Fibroblast of pulmonary artery (primary cell): ENCODE results near the gene TMEM218.
A peak's percentile ranks its signal among the peaks of the same experiment; 100 is the strongest.

Source experiments
- DNase-seq: peaks from one replicate; pipeline ENCODE4 v3.0.0-alpha.2; 2010; ENCODE audit warnings: low read depth
- H3K4me3 ChIP-seq: replicated peaks from 2 replicates; pipeline ENCODE4 v1.5.1; 2011; ENCODE audit warnings: low read depth, mild to moderate bottlenecking, control low read depth, low read length, moderate library complexity
- TF ChIP-seq, protein P1 (sequence below): IDR thresholded peaks from 2 replicates; pipeline ENCODE4 v1.5.1; 2011; ENCODE audit warnings: mild to moderate bottlenecking, control low read depth, low read length, inconsistent platforms; ENCODE audit errors: missing control alignments

Gene TMEM218

DNA sequence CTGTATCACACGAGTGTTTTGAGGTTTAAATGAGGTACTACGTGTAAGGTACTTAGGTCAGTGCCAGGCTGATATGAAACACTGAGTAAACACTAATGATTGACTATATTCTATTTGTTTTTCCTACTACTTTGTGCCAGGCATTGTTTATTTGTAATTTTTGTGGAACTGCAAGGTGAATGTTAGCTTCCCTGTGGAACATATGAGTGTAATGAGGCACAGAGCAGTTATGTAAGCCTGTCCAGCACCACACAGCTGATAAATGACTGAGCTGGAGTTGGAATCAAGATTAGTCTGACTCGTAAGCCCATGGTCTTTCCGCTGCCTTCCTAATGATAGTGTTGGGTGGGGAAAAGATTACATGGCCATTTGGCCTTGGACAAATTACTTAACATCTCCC lies 42.4 kb downstream of the TMEM218 start:
- no peak for DNase-seq
- TF ChIP-seq, protein P1, sequence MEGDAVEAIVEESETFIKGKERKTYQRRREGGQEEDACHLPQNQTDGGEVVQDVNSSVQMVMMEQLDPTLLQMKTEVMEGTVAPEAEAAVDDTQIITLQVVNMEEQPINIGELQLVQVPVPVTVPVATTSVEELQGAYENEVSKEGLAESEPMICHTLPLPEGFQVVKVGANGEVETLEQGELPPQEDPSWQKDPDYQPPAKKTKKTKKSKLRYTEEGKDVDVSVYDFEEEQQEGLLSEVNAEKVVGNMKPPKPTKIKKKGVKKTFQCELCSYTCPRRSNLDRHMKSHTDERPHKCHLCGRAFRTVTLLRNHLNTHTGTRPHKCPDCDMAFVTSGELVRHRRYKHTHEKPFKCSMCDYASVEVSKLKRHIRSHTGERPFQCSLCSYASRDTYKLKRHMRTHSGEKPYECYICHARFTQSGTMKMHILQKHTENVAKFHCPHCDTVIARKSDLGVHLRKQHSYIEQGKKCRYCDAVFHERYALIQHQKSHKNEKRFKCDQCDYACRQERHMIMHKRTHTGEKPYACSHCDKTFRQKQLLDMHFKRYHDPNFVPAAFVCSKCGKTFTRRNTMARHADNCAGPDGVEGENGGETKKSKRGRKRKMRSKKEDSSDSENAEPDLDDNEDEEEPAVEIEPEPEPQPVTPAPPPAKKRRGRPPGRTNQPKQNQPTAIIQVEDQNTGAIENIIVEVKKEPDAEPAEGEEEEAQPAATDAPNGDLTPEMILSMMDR, result no peak
- H3K4me3 ChIP-seq, result no peak overlapping the region

DNA sequence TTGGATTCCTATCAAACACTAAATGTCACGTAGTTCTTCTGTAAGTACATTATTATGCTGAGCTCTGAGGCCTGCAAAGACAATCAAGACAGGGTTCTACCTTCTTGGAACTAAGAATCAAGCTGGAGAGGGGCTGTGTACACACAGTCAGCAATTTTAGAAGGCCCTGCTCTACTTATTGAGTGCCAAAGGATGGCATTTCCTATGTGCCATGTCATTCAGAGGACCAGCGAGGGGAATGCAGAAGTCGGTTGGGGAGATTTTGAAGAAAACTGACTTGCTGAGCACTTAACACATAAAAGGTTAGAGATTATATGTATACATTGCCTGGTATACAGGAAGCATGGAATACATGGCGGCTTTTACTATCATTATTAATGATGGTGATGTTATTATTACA lies 43.1 kb downstream of the TMEM218 start:
- DNase-seq, result no peak
- no peak overlapping the region for H3K4me3 ChIP-seq
- TF ChIP-seq, protein P1, result no peak

DNA sequence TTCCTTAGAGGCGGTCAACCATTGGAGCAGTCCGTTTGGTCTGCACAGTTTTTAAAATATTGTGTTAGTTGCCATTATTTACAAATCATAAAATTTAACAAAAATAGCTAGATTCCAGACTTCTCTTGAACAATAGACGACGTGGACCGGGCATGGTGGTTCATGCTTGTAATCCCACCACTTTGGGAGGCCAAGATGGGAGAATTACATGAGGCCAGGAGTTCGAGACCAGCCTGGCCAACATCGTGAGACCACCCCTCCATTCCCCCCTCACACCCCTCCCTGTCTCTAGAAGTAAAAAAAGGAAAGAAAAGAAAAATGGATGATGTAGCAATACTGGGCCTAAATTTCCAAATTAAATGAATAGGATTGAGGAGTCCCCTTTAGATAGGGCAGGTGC lies 47.4 kb downstream of the TMEM218 start:
- no peak for DNase-seq
- TF ChIP-seq, protein P1, result no peak
- no peak overlapping the region for H3K4me3 ChIP-seq

GRCh38 chr11:125063429-125064043 lies 47.9 kb downstream of the TMEM218 start:
- peak overlapping the region; percentile 70 for H3K4me3 ChIP-seq
- TF ChIP-seq, protein P1, result no peak
- DNase-seq, result no peak

DNA sequence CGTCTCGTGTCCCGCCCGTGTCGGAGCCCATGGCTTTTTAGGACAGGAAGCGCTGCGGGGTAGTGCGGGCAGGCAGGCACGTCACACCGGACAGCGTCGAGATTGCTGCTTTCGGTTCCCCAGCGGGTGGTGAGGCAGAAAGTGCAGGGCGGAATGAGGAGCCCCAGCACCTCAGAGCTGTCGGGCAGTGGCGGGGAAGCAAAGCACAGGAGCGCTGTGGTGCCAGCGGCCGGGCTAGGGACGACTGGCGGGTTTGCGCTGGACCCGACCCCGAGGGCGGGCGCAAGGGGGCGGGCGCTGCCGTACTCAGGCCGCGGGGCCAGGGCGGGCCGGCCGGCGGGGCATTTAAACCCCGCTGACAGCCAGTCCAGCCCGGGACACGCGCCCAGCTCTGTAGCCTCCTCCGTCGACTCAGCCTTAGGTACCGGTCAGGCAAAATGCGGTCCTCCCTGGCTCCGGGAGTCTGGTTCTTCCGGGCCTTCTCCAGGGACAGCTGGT lies 48.4 kb downstream of the TMEM218 start, which contains the start of gene SLC37A2:
Gene SLC37A2, plus strand, starts transcription at position 375 of the 498 bp plus-strand sequence. Its CDS starts 63 bp downstream, at position 438.
- peak; percentile 50 for DNase-seq
- TF ChIP-seq, protein P1, result no peak
- H3K4me3 ChIP-seq, result peak within 1 kb of the TSS; percentile 70

- peak overlapping the region; percentile 70 for H3K4me3 ChIP-seq
- no peak for DNase-seq
- TF ChIP-seq, protein P1, result no peak
These were observed 49.1 kb downstream of the TMEM218 start for GRCh38 chr11:125062218-125062930.
